GM23338 (cell line): Measurements from ENCODE around the gene COBL. TPM values are rescaled to one million over a fixed set of nuclear protein-coding genes. Genes with fewer than 3 reads are reported as not detected.

Experiments
- ATAC-seq: fragments of 200-7000 bp; cut with Tn5 transposase; 3 replicates; pipeline ENCODE4 v1.9.1; 2020
- DNase-seq: peaks from one replicate; pipeline ENCODE4 v3.0.0-alpha.2; 2015; ENCODE audit warnings: low spot score
- H2AFZ ChIP-seq: fragments of 200-600 bp; sonication (generic); 2 replicates; pipeline ENCODE4 v1.8.0; 2016; ENCODE audit warnings: antibody characterized with exemption, mild to moderate bottlenecking, moderate library complexity
- H3F3A ChIP-seq: fragments of 200-600 bp; sonication (generic); replicated peaks from 2 replicates; pipeline ENCODE4 v1.8.0; 2017; ENCODE audit warnings: antibody characterized with exemption, mixed run types, low read depth
- H3K27ac ChIP-seq: fragments of 200-600 bp; sonication (generic); 2 replicates; pipeline ENCODE4 v1.6.1; 2016; ENCODE audit warnings: low read depth
- H3K27me3 ChIP-seq: fragments of 200-600 bp; sonication (generic); 2 replicates; pipeline ENCODE4 v1.8.0; 2016; ENCODE audit warnings: mild to moderate bottlenecking, mixed run types, moderate library complexity; ENCODE audit not compliant: insufficient read depth
- H3K36me3 ChIP-seq: fragments of 200-600 bp; sonication (generic); 2 replicates; pipeline ENCODE4 v1.8.0; 2016; ENCODE audit warnings: mild to moderate bottlenecking; ENCODE audit not compliant: insufficient read depth
- H3K4me1 ChIP-seq: fragments of 200-600 bp; sonication (generic); 2 replicates; pipeline ENCODE4 v1.8.0; 2016; ENCODE audit warnings: mild to moderate bottlenecking, moderate library complexity; ENCODE audit not compliant: insufficient read depth
- H3K4me2 ChIP-seq: fragments of 200-600 bp; sonication (generic); 2 replicates; pipeline ENCODE4 v1.7.1; 2017; ENCODE audit warnings: mixed run types
- H3K4me3 ChIP-seq: fragments of 200-600 bp; sonication (generic); 2 replicates; pipeline ENCODE4 v1.6.1; 2016; ENCODE audit warnings: mixed run types
- H3K79me2 ChIP-seq: fragments of 200-600 bp; sonication (generic); replicated peaks from 2 replicates; pipeline ENCODE4 v1.8.0; 2017; ENCODE audit warnings: mild to moderate bottlenecking; ENCODE audit not compliant: insufficient read depth
- H3K9me2 ChIP-seq: fragments of 200-600 bp; sonication (generic); 2 replicates; pipeline ENCODE4 v1.8.0; 2017; ENCODE audit not compliant: insufficient read depth
- H4K20me1 ChIP-seq: fragments of 200-600 bp; sonication (generic); replicated peaks from 2 replicates; pipeline ENCODE4 v1.8.0; 2017; ENCODE audit warnings: mild to moderate bottlenecking; ENCODE audit not compliant: insufficient read depth
- H3K27ac Mint-ChIP-seq: 2 replicates; pipeline ENCODE4 v1.8.0; 2020; ENCODE audit warnings: inconsistent platforms, mild to moderate bottlenecking, moderate library complexity, mixed read lengths
- H3K27me3 Mint-ChIP-seq: 3 replicates; pipeline ENCODE4 v1.8.0; 2022; ENCODE audit warnings: low read depth, mild to moderate bottlenecking, moderate library complexity, mixed read lengths, inconsistent platforms; ENCODE audit not compliant: insufficient read depth, poor library complexity
- H3K36me3 Mint-ChIP-seq: 3 replicates; pipeline ENCODE4 v1.8.0; 2021; ENCODE audit warnings: low read depth, mild to moderate bottlenecking, inconsistent platforms, moderate library complexity, mixed read lengths
- H3K4me1 Mint-ChIP-seq: 3 replicates; pipeline ENCODE4 v1.8.0; 2020; ENCODE audit warnings: mild to moderate bottlenecking, inconsistent platforms, mixed read lengths
- H3K4me3 Mint-ChIP-seq: 3 replicates; pipeline ENCODE4 v1.8.0; 2021; ENCODE audit warnings: moderate library complexity, mild to moderate bottlenecking, inconsistent platforms, mixed read lengths
- H3K9me3 Mint-ChIP-seq: 3 replicates; pipeline ENCODE4 v1.8.0; 2020; ENCODE audit warnings: moderate library complexity, mild to moderate bottlenecking, inconsistent platforms, mixed read lengths
- CREB1 ChIP-seq: fragments of 250-450 bp; sonication (Bioruptor Pico); IDR thresholded peaks from 2 replicates; pipeline ENCODE4 v1.5.0; 2020; ENCODE audit warnings: low read depth, mild to moderate bottlenecking, moderate library complexity
- ETS1 ChIP-seq: IDR thresholded peaks from 2 replicates; pipeline ENCODE4 v1.6.1; 2016; ENCODE audit warnings: antibody characterized with exemption
- EZH2 ChIP-seq: fragments of 200-600 bp; sonication (generic); IDR thresholded peaks from one replicate; pipeline ENCODE4 v1.8.0; 2017; ENCODE audit warnings: antibody characterized with exemption, mild to moderate bottlenecking, low read depth; ENCODE audit not compliant: unreplicated experiment
- EZH2phosphoT487 ChIP-seq: fragments of 200-600 bp; sonication (generic); IDR thresholded peaks from one replicate; pipeline ENCODE4 v1.8.1; 2018; ENCODE audit warnings: antibody characterized with exemption; ENCODE audit not compliant: unreplicated experiment
- JUNB ChIP-seq: IDR thresholded peaks from one replicate; pipeline ENCODE4 v1.6.1; 2016; ENCODE audit warnings: antibody characterized with exemption; ENCODE audit not compliant: unreplicated experiment
- NANOG ChIP-seq: IDR thresholded peaks from 2 replicates; pipeline ENCODE4 v1.6.1; 2016; ENCODE audit warnings: antibody characterized with exemption, borderline replicate concordance
- POLR2AphosphoS5 ChIP-seq: IDR thresholded peaks from 2 replicates; pipeline ENCODE4 v1.6.1; 2016; ENCODE audit warnings: antibody characterized with exemption, low read depth
- STAT1 ChIP-seq: IDR thresholded peaks from one replicate; pipeline ENCODE4 v1.6.1; 2016; ENCODE audit warnings: antibody characterized with exemption; ENCODE audit not compliant: unreplicated experiment
- ZNF114 ChIP-seq: fragments of 250-450 bp; sonication (Bioruptor Pico); IDR thresholded peaks from 2 replicates; pipeline ENCODE4 v1.5.0; 2020; ENCODE audit warnings: mild to moderate bottlenecking, moderate library complexity
- ZNF331 ChIP-seq: fragments of 250-450 bp; sonication (Bioruptor Pico); IDR thresholded peaks from 2 replicates; pipeline ENCODE4 v1.5.0; 2020; ENCODE audit warnings: low read depth, mild to moderate bottlenecking, moderate library complexity
- ZNF462 ChIP-seq: fragments of 250-450 bp; sonication (Bioruptor Pico); IDR thresholded peaks from 2 replicates; pipeline ENCODE4 v1.5.0; 2020; ENCODE audit warnings: mild to moderate bottlenecking, moderate library complexity
- polyA plus RNA-seq: library from polyadenylated mRNA; unstranded; fragments of >200 nt; fragmentation: Nextera tagmentation; extraction: Ambion mirVana; gene quantifications from 2 replicates; pipeline ENCODE4 v1.2.1, GENCODE V29; 2016
- total RNA-seq: library from RNA; depleted of rRNA; stranded (reverse); fragments of >200 nt; shearing (Covaris generic); gene quantifications from 2 replicates; pipeline ENCODE4 v1.2.3, GENCODE V29; 2014
- TF ChIP-seq, protein P1 (sequence below), 2 experiments: fragments of 200-600 bp in 1 of 2; sonication (generic) in 1 of 2; conservative IDR thresholded peaks; 2 replicates each; pipeline versions ENCODE4 v1.5.1 to v1.6.1; 2016 to 2017; ENCODE audit warnings: antibody characterized with exemption in 2 of 2, low read depth in 2 of 2, mild to moderate bottlenecking in 2 of 2, moderate library complexity in 1 of 2
- TF ChIP-seq, protein P2 (sequence below): IDR thresholded peaks from one replicate; pipeline ENCODE4 v1.6.1; 2018; ENCODE audit warnings: antibody characterized with exemption; ENCODE audit not compliant: unreplicated experiment

COBL gene
- total and polyA plus RNA-seq, 2 experiments from 2014 or later: 18.3 to 51.9 TPM

- Mint-ChIP-seq H3K27me3 (peaks cover 7% of the 10 kb centered on the region), H3K27ac (no peak overlapping the region)
- ATAC-seq: no peak
These were observed 181.0 kb downstream of the COBL start for GRCh38 chr7:51135576-51135975.

More at GRCh38 chr7:51135576-51135975, 181.0 kb downstream of the COBL start:
- Histone ChIP-seq H3K27me3 (no peaks in the 10 kb centered on the region), H3K27ac (no peak overlapping the region), H3F3A (no peaks in the 10 kb centered on the region), H3K9me2 (0 out of 2 replicates have a peak, but pooled peaks cover 5% of the 10 kb centered on the region), H3K4me3 (no peak overlapping the region), H3K4me2 (no peak overlapping the region), H3K4me1 (no peaks in the 10 kb centered on the region), H2AFZ (no peak overlapping the region), H4K20me1 (no peaks in the 10 kb centered on the region; the same call in none of the 2 replicates), H3K36me3 (peaks cover 7% of the 10 kb centered on the region; the same call in 1 of the 2 replicates), H3K79me2 (peaks cover 8% of the 10 kb centered on the region; the same call in 1 of the 2 replicates)
- TF ChIP-seq EZH2 (no peak), NANOG (no peak), CREB1 (no peak), ZNF462 (no peak), ZNF331 (CRISPR knock-in tag) (no peak), POLR2AphosphoS5 (no peak), ETS1 (no peak), EZH2phosphoT487 (no peak), STAT1 (no peak), ZNF114 (CRISPR knock-in tag) (no peak), JUNB (no peak)
- TF ChIP-seq, protein P1, sequence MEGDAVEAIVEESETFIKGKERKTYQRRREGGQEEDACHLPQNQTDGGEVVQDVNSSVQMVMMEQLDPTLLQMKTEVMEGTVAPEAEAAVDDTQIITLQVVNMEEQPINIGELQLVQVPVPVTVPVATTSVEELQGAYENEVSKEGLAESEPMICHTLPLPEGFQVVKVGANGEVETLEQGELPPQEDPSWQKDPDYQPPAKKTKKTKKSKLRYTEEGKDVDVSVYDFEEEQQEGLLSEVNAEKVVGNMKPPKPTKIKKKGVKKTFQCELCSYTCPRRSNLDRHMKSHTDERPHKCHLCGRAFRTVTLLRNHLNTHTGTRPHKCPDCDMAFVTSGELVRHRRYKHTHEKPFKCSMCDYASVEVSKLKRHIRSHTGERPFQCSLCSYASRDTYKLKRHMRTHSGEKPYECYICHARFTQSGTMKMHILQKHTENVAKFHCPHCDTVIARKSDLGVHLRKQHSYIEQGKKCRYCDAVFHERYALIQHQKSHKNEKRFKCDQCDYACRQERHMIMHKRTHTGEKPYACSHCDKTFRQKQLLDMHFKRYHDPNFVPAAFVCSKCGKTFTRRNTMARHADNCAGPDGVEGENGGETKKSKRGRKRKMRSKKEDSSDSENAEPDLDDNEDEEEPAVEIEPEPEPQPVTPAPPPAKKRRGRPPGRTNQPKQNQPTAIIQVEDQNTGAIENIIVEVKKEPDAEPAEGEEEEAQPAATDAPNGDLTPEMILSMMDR (conservative IDR thresholded peaks at IDR 0.05; ENCODE audit: low read depth in 2 of 2): no peak
- TF ChIP-seq, protein P2, sequence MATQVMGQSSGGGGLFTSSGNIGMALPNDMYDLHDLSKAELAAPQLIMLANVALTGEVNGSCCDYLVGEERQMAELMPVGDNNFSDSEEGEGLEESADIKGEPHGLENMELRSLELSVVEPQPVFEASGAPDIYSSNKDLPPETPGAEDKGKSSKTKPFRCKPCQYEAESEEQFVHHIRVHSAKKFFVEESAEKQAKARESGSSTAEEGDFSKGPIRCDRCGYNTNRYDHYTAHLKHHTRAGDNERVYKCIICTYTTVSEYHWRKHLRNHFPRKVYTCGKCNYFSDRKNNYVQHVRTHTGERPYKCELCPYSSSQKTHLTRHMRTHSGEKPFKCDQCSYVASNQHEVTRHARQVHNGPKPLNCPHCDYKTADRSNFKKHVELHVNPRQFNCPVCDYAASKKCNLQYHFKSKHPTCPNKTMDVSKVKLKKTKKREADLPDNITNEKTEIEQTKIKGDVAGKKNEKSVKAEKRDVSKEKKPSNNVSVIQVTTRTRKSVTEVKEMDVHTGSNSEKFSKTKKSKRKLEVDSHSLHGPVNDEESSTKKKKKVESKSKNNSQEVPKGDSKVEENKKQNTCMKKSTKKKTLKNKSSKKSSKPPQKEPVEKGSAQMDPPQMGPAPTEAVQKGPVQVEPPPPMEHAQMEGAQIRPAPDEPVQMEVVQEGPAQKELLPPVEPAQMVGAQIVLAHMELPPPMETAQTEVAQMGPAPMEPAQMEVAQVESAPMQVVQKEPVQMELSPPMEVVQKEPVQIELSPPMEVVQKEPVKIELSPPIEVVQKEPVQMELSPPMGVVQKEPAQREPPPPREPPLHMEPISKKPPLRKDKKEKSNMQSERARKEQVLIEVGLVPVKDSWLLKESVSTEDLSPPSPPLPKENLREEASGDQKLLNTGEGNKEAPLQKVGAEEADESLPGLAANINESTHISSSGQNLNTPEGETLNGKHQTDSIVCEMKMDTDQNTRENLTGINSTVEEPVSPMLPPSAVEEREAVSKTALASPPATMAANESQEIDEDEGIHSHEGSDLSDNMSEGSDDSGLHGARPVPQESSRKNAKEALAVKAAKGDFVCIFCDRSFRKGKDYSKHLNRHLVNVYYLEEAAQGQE: no peak
- peaks cover 12% of the 10 kb centered on the region for H3K9me3 Mint-ChIP-seq
- H3K36me3 Mint-ChIP-seq: peaks cover 39% of the 10 kb centered on the region
- peaks cover 16% of the 10 kb centered on the region for H3K4me1 Mint-ChIP-seq
- no peak overlapping the region for H3K4me3 Mint-ChIP-seq
- DNase-seq: no peak
